DLD1 (cell line): ENCODE results near the gene HOXB3.

ENCODE experiments used
- in situ Hi-C: cut with HindIII; loops from 2 replicates; pipeline ENCODE4 v1.10.0; 2017; ENCODE audit warnings: low sequenced_read_pairs

The HOXB3 gene

DNA sequence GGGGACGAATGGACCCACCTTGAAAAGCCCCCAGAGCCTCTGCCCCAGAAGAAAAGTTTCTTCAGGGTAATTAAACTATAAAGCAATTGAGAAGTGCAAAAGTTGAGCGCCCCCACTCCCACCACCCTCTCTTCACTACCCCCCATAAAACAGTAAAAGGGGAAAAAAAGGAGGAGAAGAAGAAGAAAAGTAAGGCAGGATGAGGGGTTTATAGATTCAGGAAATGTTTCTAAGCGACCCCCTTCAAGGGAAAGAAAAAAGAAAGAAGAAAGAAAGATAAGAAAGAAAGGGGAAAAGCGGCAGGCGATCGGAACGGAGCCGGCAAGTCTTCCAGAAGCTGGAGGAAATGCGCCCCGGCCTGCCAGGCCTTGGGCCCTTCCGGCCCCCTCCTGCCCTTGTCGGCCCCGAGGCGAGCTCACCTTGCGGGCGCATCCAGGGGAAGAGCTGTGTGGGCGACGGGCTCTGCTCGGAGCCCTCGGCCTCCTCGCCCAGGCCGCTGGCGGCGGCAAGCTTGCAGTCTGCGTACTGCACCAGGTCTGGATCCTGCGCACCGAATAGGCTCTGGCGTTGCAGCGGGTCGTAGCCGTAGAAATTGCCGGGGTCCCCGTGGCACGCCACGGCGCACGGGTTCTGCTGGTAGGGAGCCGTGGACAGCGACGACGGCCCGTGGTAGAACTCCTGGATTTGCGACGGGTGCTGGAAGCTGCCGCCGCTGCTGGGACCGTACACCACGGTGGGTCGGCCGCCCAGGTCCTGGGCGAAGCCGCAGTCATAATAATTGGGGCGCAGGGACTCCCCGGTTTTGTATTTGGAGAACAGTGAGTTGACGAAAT is 24.0 kb upstream of the HOXB3 start:
- in situ Hi-C loops = no loop called here

- in situ Hi-C loops = no loop called here
Measured at GRCh38 chr17:48612854-48613691, 23.0 kb upstream of the HOXB3 start.

GRCh38 chr17:48612456-48612853 is 22.4 kb upstream of the HOXB3 start:
- in situ Hi-C loops = no loop called here

- in situ Hi-C loops = no loop called here
Measured at GRCh38 chr17:48611681-48612455, 21.8 kb upstream of the HOXB3 start.

DNA sequence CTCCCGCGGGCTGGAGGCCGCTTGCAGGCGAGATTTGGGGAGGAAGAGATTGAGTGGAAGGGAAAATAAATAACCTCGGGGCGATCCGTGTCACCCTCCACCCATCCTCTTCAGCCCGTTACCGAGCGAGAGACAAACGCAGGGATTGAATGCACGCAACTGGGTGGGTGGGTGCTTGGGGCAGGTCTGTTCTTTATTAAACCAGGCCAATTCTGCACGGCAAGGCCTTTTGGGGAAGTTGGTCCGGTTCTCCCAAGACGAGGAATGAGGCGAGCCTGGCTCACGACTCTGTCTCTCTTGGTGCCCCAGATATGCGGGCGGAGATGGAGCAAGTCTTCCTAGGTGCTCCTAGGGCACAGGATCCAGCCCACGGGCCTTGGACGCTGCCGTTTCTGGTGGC is 21.2 kb upstream of the HOXB3 start:
- in situ Hi-C loops = no loop called here

DNA sequence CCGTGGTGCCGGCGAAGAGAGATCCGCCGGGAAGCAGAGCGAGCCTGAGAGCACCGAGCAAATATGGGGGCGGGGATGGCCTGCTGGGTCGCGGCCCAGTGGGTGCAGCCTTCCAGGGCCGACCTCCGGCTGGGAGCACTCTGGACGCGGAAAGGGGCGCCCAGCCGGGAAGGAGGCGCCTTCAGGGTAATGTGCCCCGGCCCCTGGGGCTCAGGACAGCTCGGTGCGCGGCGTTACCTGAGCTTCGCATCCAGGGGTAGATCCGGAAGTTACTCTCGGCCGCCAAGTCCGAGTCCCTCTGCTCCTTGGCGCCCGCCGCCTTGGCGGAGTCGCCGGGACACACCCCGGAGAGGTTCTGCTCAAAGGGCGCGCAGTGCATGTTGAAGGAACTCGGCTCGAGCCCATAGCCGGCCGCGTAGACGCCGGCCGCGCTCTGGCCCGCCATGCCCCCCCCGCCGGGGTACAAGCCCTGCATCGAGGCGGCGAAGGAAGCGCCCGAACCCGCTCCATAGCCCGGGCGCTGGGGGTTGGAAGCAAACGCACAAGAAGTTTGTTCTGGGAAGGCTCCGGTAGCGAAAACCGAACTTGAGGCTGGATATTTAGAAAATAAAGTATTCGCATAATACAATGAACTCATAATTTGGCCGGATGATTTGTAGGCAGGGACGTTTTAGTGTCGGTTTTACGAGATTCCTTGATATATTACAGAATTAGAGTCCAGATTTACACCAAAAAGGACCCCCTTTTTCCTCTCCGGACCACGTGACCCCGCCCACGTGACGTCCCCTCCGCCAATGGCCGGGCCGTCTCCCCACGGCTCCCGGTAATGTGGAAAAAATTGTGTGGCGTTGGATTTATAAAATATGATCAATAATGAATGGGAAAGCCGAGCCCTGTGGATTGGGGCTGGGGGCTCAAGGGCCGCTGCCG is 20.5 kb upstream of the HOXB3 start, which contains the start of gene HOXB7:
HOXB7 (minus strand) TSS at position 736 of the 930 bp plus-strand sequence; CDS start at position 637, 99 bp downstream.
- in situ Hi-C loops = no loop called here

DNA sequence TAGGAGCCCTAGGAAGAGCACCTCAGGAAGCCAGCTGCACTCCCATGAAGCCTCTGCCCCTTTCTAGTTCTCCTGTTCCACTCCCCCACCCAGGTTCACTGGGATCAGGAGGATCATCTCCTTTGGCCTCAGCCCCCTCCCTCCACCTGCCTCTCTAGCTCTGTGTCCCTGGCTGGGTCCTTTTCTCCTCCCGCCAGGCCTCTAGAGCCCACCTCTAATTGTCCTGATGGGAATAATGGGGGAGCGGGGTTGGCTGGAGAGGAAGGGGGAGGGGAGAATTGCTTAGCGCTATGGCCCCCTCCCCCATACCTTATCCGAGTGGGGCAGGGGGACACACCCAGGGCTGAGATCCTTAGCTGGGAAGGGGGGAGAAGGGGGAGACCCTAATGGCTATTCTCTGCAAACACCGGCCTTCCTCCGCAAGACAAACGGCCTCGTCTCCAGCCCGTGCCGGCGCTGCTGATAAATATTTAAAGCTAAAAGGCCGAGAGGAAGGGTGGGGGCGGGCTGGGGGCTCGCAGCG is 19.8 kb upstream of the HOXB3 start:
- in situ Hi-C loops = no loop called here

DNA sequence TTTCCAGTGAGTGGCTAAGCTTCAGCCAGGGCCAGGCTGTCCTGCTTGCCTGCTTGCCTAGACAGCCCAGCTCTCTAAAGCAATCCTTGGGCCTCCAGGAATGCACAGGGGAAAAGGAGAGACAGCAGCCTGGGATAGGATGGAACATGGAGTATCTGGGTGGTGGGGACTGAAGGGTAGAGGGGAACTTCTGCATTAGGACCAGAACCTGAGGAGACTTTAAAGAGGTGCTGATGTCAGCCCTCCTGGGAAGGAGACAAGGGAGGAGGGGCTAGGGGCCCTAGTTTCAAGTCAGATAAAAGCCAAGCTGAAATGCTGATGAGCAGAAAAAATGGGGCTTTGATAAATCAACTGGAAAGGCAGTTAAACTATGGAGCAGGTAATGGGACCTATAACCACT is 19.0 kb upstream of the HOXB3 start:
- in situ Hi-C loops = no loop called here

- in situ Hi-C loops = no loop called here
Measured at GRCh38 chr17:48608494-48608834, 18.4 kb upstream of the HOXB3 start.

DNA sequence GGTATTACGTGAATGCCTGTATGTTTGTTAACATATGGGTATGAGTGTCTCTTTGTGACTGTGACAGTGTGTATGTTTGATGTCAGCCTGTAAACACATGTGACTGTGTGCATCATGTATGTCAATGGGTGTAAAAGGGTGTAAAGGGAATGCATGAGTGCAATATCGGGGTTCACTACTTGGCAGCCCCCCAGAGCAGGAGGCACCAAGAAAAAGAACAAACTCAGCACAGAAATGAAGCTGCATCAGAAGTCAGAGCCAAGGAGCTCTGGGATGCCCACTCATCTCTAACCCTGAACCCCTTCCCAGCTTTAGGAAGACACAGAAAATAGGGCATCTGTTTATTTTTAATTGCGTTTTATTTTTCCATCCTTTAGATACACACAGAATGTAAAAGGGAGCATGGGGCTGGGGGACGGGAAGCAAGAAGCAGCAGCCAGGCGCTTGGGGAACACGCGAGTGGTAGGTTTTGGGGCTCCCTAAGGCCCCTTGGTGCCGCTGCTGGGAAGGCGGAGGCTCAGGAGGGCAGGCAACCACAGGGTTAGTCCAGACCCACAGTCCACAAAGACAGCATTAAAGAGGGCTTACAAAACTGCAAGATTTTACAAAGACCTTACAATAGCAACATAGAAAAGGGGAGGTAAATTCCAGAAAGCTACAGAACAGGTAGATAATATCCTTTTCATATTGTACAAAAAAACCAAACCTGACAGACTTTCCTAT is 17.0 kb upstream of the HOXB3 start:
- in situ Hi-C loops = no loop called here

DNA sequence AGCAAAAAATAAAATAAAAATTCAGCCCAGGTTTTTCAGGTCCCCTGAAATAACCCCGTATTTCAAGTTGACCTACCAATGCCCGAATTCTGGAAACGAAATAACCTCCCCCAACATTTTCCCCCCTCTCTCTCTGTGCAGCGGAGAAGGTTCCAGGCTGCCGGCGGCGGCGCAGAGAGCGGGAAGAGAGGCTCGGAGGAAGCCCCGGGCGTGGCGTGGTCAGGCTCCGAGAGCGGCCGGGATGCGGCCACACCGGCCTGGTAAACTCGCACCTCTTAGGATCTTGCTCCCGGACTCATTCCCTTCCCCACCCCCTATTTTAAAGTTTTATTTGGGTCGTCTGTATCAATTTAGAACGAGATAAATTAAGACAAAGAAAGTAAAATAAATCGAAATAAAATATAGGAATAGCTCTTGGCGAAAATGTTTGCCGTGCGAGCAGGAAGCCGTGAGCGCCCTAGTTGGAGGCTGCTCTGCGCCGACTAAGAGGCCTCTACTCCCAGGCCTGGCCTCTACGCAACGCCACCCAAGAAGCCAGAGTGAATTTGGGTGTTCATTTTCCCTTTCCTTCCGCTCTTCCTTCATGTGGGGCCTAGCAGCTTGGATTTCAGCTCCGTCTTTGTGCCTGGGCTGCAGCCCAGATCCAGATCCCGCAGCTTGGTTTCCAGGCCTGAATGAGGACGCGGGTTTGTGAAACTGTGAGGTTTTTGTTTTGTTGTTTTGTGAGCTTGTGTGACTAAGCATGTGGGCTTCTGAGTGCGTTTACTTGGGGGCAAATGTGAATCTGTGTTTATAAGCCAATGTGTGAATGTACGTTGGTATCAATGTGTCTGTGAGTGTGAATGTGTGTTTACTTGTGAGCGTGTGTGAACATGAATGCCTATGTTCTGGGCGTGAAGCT is 16.2 kb upstream of the HOXB3 start:
- in situ Hi-C loops = no loop called here

GRCh38 chr17:48605409-48605919 is 15.4 kb upstream of the HOXB3 start:
- in situ Hi-C loops = no loop called here

- in situ Hi-C loops = no loop called here
Measured at GRCh38 chr17:48604770-48605329, 14.8 kb upstream of the HOXB3 start, which contains the start of gene HOXB6. Gene HOXB6 (minus strand): TSS chr17:48604986. CDS start chr17:48598150, 6,836 bp downstream.

DNA sequence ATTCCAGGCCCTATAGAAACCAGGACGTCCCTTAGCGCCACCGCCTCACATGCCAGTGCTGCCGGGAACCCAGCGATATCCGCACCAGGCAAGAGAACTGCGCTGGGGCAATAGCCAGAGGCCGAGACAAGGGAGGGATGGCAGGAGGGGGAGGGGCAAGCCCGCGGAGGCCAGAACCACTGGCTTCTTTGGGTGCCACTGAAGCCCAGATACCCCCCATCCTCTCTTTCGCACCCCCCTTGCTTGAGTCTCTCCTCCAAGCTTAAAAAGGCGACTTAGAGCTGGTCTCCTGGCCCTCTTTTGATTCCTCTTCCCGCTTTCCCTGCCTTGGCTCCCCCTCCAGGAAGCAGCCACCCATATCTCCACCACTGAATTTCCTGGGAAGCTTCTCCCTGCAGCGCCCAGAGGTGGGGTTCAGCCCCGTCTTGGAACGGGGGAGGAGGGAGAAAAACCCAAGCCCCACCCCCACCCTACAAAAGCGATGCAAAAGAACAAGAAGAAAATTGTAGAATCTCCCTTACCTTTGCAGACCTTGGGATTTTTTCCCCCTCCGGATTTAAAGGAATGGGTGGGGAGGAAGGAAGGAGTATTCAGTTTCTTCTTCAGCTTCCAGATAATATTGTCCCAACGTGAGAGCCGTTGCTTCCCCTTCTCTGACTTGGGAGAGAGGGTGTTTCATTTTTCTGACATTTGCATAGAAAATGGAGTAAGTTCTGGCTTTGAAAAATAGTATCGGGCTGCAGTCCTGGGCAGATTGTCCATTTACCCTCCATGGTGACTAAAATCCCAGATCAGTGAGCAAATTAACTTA is 14.1 kb upstream of the HOXB3 start:
- in situ Hi-C loops = no loop called here

GRCh38 chr17:48601539-48602425 is 11.7 kb upstream of the HOXB3 start:
- in situ Hi-C loops = no loop called here

DNA sequence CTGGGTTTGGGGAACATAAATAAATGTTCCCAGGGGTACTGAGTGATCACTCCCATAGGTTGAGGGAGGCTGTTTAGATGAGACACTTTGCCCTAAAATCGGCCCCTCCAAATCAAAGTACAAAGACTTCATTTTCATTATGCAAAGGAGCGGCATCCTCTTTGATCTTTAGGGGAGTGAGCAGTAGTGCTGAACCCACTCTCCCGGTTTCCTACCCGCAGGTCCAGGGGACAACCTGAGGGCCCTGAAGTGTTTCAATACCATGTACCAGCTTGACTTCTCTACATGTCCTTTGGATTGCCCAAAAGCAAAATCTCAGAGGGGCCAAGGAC is 11.1 kb upstream of the HOXB3 start:
- in situ Hi-C loops = no loop called here
